BLaER1 treated with 17β-estradiol and CSF1 and Interleukin-3, amounts not matched to agents 10 nM and 100 nM (cell line): Measurements from ENCODE around the gene PLG.
"Not testable (repeated sequence)": the region's sequence is repeated elsewhere in the genome, so short reads cannot be mapped to it uniquely, and the experiment has no call there.

Experiments
- H3K27ac ChIP-seq, 11 experiments: shearing (Covaris generic); formaldehyde crosslinking; 2 replicates each; pipeline ENCODE4 v1.8.1; 2022
- H3K27me3 ChIP-seq, 11 experiments: shearing (Covaris generic); formaldehyde crosslinking; 2 replicates each; pipeline ENCODE4 v1.8.1; 2022
- H3K36me3 ChIP-seq, 11 experiments: shearing (Covaris generic); formaldehyde crosslinking; 2 replicates each; pipeline ENCODE4 v1.8.1; 2022
- H3K4me1 ChIP-seq, 10 experiments: shearing (Covaris generic); formaldehyde crosslinking; 2 replicates each; pipeline ENCODE4 v1.8.1; 2022
- H3K4me2 ChIP-seq, 11 experiments: shearing (Covaris generic); formaldehyde crosslinking; 2 replicates each; pipeline ENCODE4 v1.8.1; 2022
- H3K4me3 ChIP-seq, 10 experiments: shearing (Covaris generic); formaldehyde crosslinking; 2 replicates each; pipeline ENCODE4 v1.8.1; 2022
- H3K9ac ChIP-seq, 11 experiments: shearing (Covaris generic); formaldehyde crosslinking; 2 replicates each; pipeline ENCODE4 v1.8.1; 2022
- H3K9me3 ChIP-seq, 11 experiments: shearing (Covaris generic); formaldehyde crosslinking; replicated peaks in 1 of 11; 2 replicates each; pipeline ENCODE4 v1.8.1; 2022
- H4K20me1 ChIP-seq, 11 experiments: shearing (Covaris generic); formaldehyde crosslinking; 2 replicates each; pipeline ENCODE4 v1.8.1; 2022
- Cebpa-rat ChIP-seq, 11 experiments: shearing (Covaris generic); IDR thresholded peaks; 2 replicates each; pipeline ENCODE4 v1.8.1; 2022

PLG gene

DNA sequence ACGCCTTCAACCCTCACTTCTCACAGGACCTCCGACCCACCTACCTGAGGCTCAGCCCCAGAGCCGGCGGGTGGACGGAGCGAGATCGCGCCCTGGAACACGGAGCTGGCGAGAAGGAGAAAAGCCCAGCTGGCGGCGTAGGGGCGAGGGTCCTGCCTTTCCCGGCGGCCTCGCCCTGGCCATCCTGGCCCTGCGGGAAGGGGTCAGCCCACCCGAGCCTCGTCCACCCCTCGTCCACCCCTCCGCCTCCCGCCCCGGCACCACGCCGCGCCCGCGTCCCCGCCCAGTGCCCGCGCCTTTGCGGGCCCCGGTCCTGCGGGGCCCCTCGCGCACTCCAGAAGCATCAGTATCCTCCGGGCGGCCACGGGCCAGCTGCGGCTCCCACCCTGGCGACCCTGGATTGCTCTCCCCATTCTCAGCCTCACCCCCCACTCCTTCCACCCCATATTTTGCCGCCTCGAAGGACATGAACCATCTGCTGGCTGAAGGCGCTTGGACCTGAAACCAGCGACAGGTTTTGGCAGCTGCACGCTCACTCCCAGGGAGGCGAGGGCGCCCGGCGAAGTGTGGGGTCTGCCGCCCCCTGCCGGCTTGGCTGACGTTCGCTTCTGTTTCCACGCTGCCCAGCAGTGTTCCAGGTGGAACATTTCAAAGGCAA is 65.1 kb downstream of the PLG start:
- no peak overlapping the region for H3K27ac ChIP-seq
- TF ChIP-seq Cebpa-rat (IDR thresholded peaks at IDR 0.05), result no peak
- no peaks in the 10 kb centered on the region for H3K36me3 ChIP-seq
- H3K4me1 ChIP-seq, result peaks cover 0 to 9% (median 0%) of the 10 kb centered on the region in 10 experiments; a peak in 4 of 20 replicates
- no peaks in the 10 kb centered on the region for H3K27me3 ChIP-seq
- no peak overlapping the region for H3K9ac ChIP-seq
- no peak overlapping the region for H3K4me2 ChIP-seq
- H3K9me3 ChIP-seq, result peaks cover 3 to 22% (median 8%) of the 10 kb centered on the region in 11 experiments; a peak in 16 of 22 replicates
- no peak overlapping the region for H3K4me3 ChIP-seq
- H4K20me1 ChIP-seq, result no peaks in the 10 kb centered on the region

GRCh38 chr6:160767647-160768019 is 65.6 kb downstream of the PLG start:
- H3K4me2 ChIP-seq, result no peak overlapping the region
- H3K9me3 ChIP-seq, result peaks cover 0 to 17% (median 6%) of the 10 kb centered on the region in 11 experiments; a peak in 11 of 22 replicates
- no peak for TF ChIP-seq Cebpa-rat (IDR thresholded peaks at IDR 0.05)

DNA sequence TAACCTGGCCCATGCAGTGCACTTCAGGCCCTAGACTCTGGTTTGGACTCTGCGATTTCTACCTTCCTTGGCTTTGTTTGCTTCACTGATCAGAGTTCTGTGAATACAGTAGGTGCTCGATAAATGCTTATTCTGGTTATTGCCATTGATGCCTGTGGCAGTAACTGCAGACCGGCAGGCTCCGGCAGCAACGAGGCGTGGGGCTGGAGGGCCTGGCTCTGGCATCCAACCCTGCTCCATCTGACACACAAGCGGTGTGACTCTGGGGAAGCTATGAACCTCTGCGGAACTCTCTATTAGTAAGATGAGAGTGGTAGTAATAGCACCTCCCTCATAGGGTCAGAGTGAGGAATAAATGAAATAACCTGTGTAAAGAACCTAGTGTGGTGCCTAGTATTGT is 66.1 kb downstream of the PLG start:
- TF ChIP-seq Cebpa-rat (IDR thresholded peaks at IDR 0.05), result no peak
- H3K4me3 ChIP-seq, result no peak overlapping the region
- peaks cover 0 to 15% (median 6%) of the 10 kb centered on the region in 11 experiments; a peak in 8 of 22 replicates for H3K9me3 ChIP-seq
- H3K36me3 ChIP-seq, result no peaks in the 10 kb centered on the region
- no peak overlapping the region for H3K27ac ChIP-seq
- peaks cover 0 to 9% (median 0%) of the 10 kb centered on the region in 10 experiments; a peak in 4 of 20 replicates for H3K4me1 ChIP-seq
- H3K4me2 ChIP-seq, result peak overlapping the region in 6 of 11 experiments; percentile 5 to 34 (median 10); a peak in 5 of 22 replicates
- no peaks in the 10 kb centered on the region for H4K20me1 ChIP-seq
- no peaks in the 10 kb centered on the region for H3K27me3 ChIP-seq
- no peak overlapping the region for H3K9ac ChIP-seq

More at GRCh38 chr6:160767647-160768019, 65.6 kb downstream of the PLG start:
- H3K27me3 ChIP-seq, result no peaks in the 10 kb centered on the region
- no peak overlapping the region for H3K9ac ChIP-seq
- no peak overlapping the region for H3K4me3 ChIP-seq
- peaks cover 0 to 9% (median 0%) of the 10 kb centered on the region in 10 experiments; a peak in 4 of 20 replicates for H3K4me1 ChIP-seq
- no peaks in the 10 kb centered on the region for H4K20me1 ChIP-seq
- H3K27ac ChIP-seq, result no peak overlapping the region
- H3K36me3 ChIP-seq, result no peaks in the 10 kb centered on the region

GRCh38 chr6:160774399-160774798 is 72.4 kb downstream of the PLG start:
- Histone ChIP-seq H3K4me3 (no peak overlapping the region), H3K4me1 (peaks cover 0 to 13% (median 0%) of the 10 kb centered on the region in 10 experiments; a peak in 3 of 20 replicates), H3K27me3 (no peaks in the 10 kb centered on the region), H3K36me3 (no peaks in the 10 kb centered on the region), H3K4me2 (no peak overlapping the region), H3K27ac (no peak overlapping the region), H3K9ac (no peak overlapping the region), H4K20me1 (no peaks in the 10 kb centered on the region), H3K9me3 (peaks cover 7 to 18% (median 10%) of the 10 kb centered on the region in 11 experiments; a peak in 20 of 22 replicates)
- no peak for TF ChIP-seq Cebpa-rat (IDR thresholded peaks at IDR 0.05)

- H3K4me1 ChIP-seq, result peaks cover 0 to 13% (median 0%) of the 10 kb centered on the region in 10 experiments; a peak in 3 of 20 replicates
- no peak overlapping the region for H3K27ac ChIP-seq
- TF ChIP-seq Cebpa-rat (IDR thresholded peaks at IDR 0.05), result no peak
- no peaks in the 10 kb centered on the region for H4K20me1 ChIP-seq
- peaks cover 9 to 22% (median 13%) of the 10 kb centered on the region in 11 experiments; a peak in 20 of 22 replicates for H3K9me3 ChIP-seq
- peak overlapping the region in 3 of 11 experiments; percentile 10 to 62 (median 32); a peak in 3 of 22 replicates for H3K4me2 ChIP-seq
- H3K27me3 ChIP-seq, result no peaks in the 10 kb centered on the region
- no peak overlapping the region for H3K4me3 ChIP-seq
- H3K36me3 ChIP-seq, result no peaks in the 10 kb centered on the region
- H3K9ac ChIP-seq, result no peak overlapping the region
Observed at GRCh38 chr6:160775792-160776580, 73.9 kb downstream of the PLG start.

- not testable (repeated sequence) for H4K20me1 ChIP-seq, H3K9ac ChIP-seq
Observed at GRCh38 chr6:160779095-160779494, 77.1 kb downstream of the PLG start.

DNA sequence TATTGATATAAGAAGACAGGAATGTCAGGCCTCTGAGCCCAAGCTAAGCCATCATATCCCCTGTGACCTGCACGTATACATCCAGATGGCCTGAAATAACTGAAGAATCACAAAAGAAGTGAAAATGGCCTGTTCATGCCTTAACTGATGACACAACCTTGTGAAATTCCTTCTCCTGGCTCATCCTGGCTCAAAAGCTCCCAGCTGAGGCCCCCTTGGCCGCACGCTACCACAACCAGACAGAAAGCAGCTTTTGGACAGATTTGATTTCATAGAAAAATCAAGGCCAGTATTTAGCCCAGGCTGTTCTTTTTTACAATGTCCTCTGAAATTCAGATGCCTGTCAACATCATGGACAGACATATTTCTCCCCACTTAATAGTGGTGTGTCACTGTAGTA is 78.6 kb downstream of the PLG start:
- not testable (repeated sequence) for H3K4me3 ChIP-seq, H3K27ac ChIP-seq, H3K27me3 ChIP-seq, H4K20me1 ChIP-seq, H3K4me2 ChIP-seq, H3K9ac ChIP-seq, H3K36me3 ChIP-seq
- Histone ChIP-seq H3K9me3 (peaks cover 11 to 22% (median 14%) of the 10 kb centered on the region in 11 experiments; a peak in 20 of 22 replicates), H3K4me1 (peaks cover 0 to 13% (median 0%) of the 10 kb centered on the region in 10 experiments; a peak in 4 of 20 replicates)

More at GRCh38 chr6:160779095-160779494, 77.1 kb downstream of the PLG start:
- not testable (repeated sequence) for H3K36me3 ChIP-seq, H3K4me3 ChIP-seq, H3K4me2 ChIP-seq, H3K27ac ChIP-seq, H3K27me3 ChIP-seq
- Histone ChIP-seq H3K9me3 (peaks cover 11 to 22% (median 14%) of the 10 kb centered on the region in 11 experiments; a peak in 20 of 22 replicates), H3K4me1 (peaks cover 0 to 18% (median 0%) of the 10 kb centered on the region in 10 experiments; a peak in 4 of 20 replicates)

DNA sequence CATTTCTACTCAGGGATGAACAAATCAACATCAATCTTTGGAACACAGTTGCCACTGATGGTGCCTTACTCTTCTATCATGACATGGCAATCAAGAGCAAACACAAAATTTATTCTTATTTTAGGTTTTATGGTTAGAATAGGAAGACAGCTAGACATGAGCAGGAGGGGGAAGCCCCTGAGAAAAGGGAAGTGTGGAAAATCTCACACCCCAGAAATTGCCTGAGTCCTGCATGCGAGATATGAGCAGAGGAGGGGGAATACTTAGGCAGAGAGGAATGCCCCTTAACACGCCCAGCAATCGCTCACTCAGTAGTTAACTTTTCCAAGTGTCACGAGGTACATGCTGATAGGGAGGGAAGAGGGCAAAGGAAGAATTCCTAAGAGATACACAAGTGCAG is 79.3 kb downstream of the PLG start:
- Histone ChIP-seq H3K27me3 (no peaks in the 10 kb centered on the region), H3K9ac (no peak overlapping the region)
- TF ChIP-seq Cebpa-rat (IDR thresholded peaks at IDR 0.05), result no peak

GRCh38 chr6:160782228-160782627 is 80.2 kb downstream of the PLG start:
- no peaks in the 10 kb centered on the region for H4K20me1 ChIP-seq
- peaks cover 11 to 22% (median 14%) of the 10 kb centered on the region in 11 experiments; a peak in 20 of 22 replicates for H3K9me3 ChIP-seq
- no peak overlapping the region for H3K4me2 ChIP-seq
- no peak overlapping the region for H3K27ac ChIP-seq
- no peak overlapping the region for H3K4me3 ChIP-seq
- H3K4me1 ChIP-seq, result peaks cover 0 to 7% (median 0%) of the 10 kb centered on the region in 10 experiments; a peak in 3 of 20 replicates
- H3K27me3 ChIP-seq, result no peaks in the 10 kb centered on the region
- H3K9ac ChIP-seq, result no peak overlapping the region
- H3K36me3 ChIP-seq, result no peaks in the 10 kb centered on the region
- no peak for TF ChIP-seq Cebpa-rat (IDR thresholded peaks at IDR 0.05)

More for the DNA sequence above, 79.3 kb downstream of the PLG start:
- Histone ChIP-seq H3K4me2 (peak overlapping the region in 1 of 11 experiments; percentile 17; a peak in 2 of 22 replicates), H3K4me1 (peaks cover 0 to 7% (median 0%) of the 10 kb centered on the region in 10 experiments; a peak in 3 of 20 replicates), H3K9me3 (peaks cover 11 to 22% (median 14%) of the 10 kb centered on the region in 11 experiments; a peak in 20 of 22 replicates), H3K4me3 (no peak overlapping the region), H3K27ac (no peak overlapping the region), H3K36me3 (no peaks in the 10 kb centered on the region), H4K20me1 (no peaks in the 10 kb centered on the region)
